HUES64 (cell line): ENCODE measurements around the gene SLC6A14.

Experiments used
- H3K27ac ChIP-seq: 2 replicates; pipeline ENCODE4 v1.7.0; 2013; ENCODE audit warnings: low read depth, low read length, inconsistent platforms
- H3K27me3 ChIP-seq: 2 replicates; pipeline ENCODE4 v1.6.1; 2013; ENCODE audit warnings: mild to moderate bottlenecking, low read length; ENCODE audit not compliant: insufficient read depth
- H3K36me3 ChIP-seq: 2 replicates; pipeline ENCODE4 v1.6.1; 2013; ENCODE audit warnings: mild to moderate bottlenecking, low read length; ENCODE audit not compliant: insufficient read depth
- H3K4me1 ChIP-seq: 2 replicates; pipeline ENCODE4 v1.6.1; 2013; ENCODE audit warnings: mild to moderate bottlenecking, low read length, moderate library complexity; ENCODE audit not compliant: insufficient read depth
- H3K4me3 ChIP-seq: 2 replicates; pipeline ENCODE4 v1.5.1; 2013; ENCODE audit warnings: mild to moderate bottlenecking, low read length, moderate library complexity
- H3K9ac ChIP-seq: 2 replicates; pipeline ENCODE4 v1.6.1; 2013; ENCODE audit warnings: mild to moderate bottlenecking, low read depth, low read length
- H3K9me3 ChIP-seq: 2 replicates; pipeline ENCODE4 v1.6.1; 2013; ENCODE audit warnings: low read depth, low read length; ENCODE audit not compliant: insufficient read depth
- WGBS: fragments of 150-250, 120-280 bp; methylation state at CpG from one replicate; pipeline ENCODE4 v1.1.7; 2013; ENCODE audit warnings: missing lambda C conversion rate; 5-methylcytosine and 5-hydroxymethylcytosine counted together

The SLC6A14 gene

GRCh38 chrX:116480059-116480458 lies 43.7 kb downstream of the SLC6A14 start:
- no peaks in the 10 kb centered on the region for H3K27me3 ChIP-seq
- no peak overlapping the region for H3K27ac ChIP-seq
- 92% methylated on average over 1 of the region's 2 CpGs for WGBS
- H3K9ac ChIP-seq: no peak overlapping the region
- no peaks in the 10 kb centered on the region for H3K4me1 ChIP-seq
- H3K9me3 ChIP-seq: no peaks in the 10 kb centered on the region
- H3K4me3 ChIP-seq: no peak overlapping the region
- H3K36me3 ChIP-seq: no peaks in the 10 kb centered on the region

GRCh38 chrX:116490104-116490503 lies 53.7 kb downstream of the SLC6A14 start:
- Histone ChIP-seq H3K27me3 (no peaks in the 10 kb centered on the region), H3K4me1 (no peaks in the 10 kb centered on the region), H3K4me3 (no peak overlapping the region), H3K9ac (no peak overlapping the region), H3K27ac (no peak overlapping the region), H3K36me3 (no peaks in the 10 kb centered on the region), H3K9me3 (no peaks in the 10 kb centered on the region)

- H3K9ac ChIP-seq: no peak overlapping the region
- no peaks in the 10 kb centered on the region for H3K9me3 ChIP-seq
- WGBS: no CpG with 5 or more reads among the region's 2 CpGs
- no peaks in the 10 kb centered on the region for H3K36me3 ChIP-seq
- H3K27ac ChIP-seq: no peak overlapping the region
- no peaks in the 10 kb centered on the region for H3K27me3 ChIP-seq
- H3K4me3 ChIP-seq: no peak overlapping the region
- no peaks in the 10 kb centered on the region for H3K4me1 ChIP-seq
Observed at GRCh38 chrX:116493271-116493670, 56.9 kb downstream of the SLC6A14 start.

- H3K27me3 ChIP-seq: no peaks in the 10 kb centered on the region
- no peak overlapping the region for H3K4me3 ChIP-seq
- no peaks in the 10 kb centered on the region for H3K9me3 ChIP-seq
Observed at GRCh38 chrX:116499780-116500179, 63.4 kb downstream of the SLC6A14 start.

More at GRCh38 chrX:116499780-116500179, 63.4 kb downstream of the SLC6A14 start:
- no peaks in the 10 kb centered on the region for H3K4me1 ChIP-seq
- H3K36me3 ChIP-seq: no peaks in the 10 kb centered on the region
- no peak overlapping the region for H3K27ac ChIP-seq
- no peak overlapping the region for H3K9ac ChIP-seq
